GM23248 (cell line): ENCODE results near the gene PRR5. TPM values are rescaled to one million over a fixed set of nuclear protein-coding genes. Genes with fewer than 3 reads are reported as not detected.

Experiments
- DNase-seq: peaks from one replicate; pipeline ENCODE4 v3.0.0-alpha.2; 2015
- H2AFZ ChIP-seq: fragments of 200-600 bp; sonication (generic); 2 replicates; pipeline ENCODE4 v1.6.1; 2016; ENCODE audit warnings: antibody characterized with exemption
- H3F3A ChIP-seq: fragments of 200-600 bp; sonication (generic); 2 replicates; pipeline ENCODE4 v1.6.1; 2016; ENCODE audit warnings: mild to moderate bottlenecking, antibody characterized with exemption, mixed run types; ENCODE audit not compliant: insufficient read depth
- H3K27ac ChIP-seq: fragments of 200-600 bp; sonication (generic); 2 replicates; pipeline ENCODE4 v1.5.1; 2016; ENCODE audit warnings: mild to moderate bottlenecking
- H3K27me3 ChIP-seq: fragments of 200-600 bp; sonication (generic); replicated peaks from 2 replicates; pipeline ENCODE4 v1.6.1; 2016; ENCODE audit warnings: mild to moderate bottlenecking; ENCODE audit not compliant: insufficient read depth
- H3K36me3 ChIP-seq: fragments of 200-600 bp; sonication (generic); 2 replicates; pipeline ENCODE4 v1.6.1; 2016; ENCODE audit warnings: low read depth, mild to moderate bottlenecking
- H3K4me1 ChIP-seq: fragments of 200-600 bp; sonication (generic); 2 replicates; pipeline ENCODE4 v1.6.1; 2016; ENCODE audit warnings: mild to moderate bottlenecking; ENCODE audit not compliant: insufficient read depth
- H3K4me2 ChIP-seq: fragments of 200-600 bp; sonication (generic); one replicate; pipeline ENCODE4 v1.6.1; 2016; ENCODE audit warnings: mild to moderate bottlenecking; ENCODE audit not compliant: unreplicated experiment
- H3K4me3 ChIP-seq: fragments of 200-600 bp; sonication (generic); 2 replicates; pipeline ENCODE4 v1.5.1; 2016; ENCODE audit warnings: mild to moderate bottlenecking
- H3K79me2 ChIP-seq: fragments of 200-600 bp; sonication (generic); 2 replicates; pipeline ENCODE4 v1.6.1; 2016; ENCODE audit warnings: mild to moderate bottlenecking; ENCODE audit not compliant: insufficient read depth
- H3K9ac ChIP-seq: fragments of 200-600 bp; sonication (generic); 2 replicates; pipeline ENCODE4 v1.6.1; 2016; ENCODE audit warnings: mild to moderate bottlenecking
- H3K9me2 ChIP-seq: fragments of 200-600 bp; sonication (generic); 2 replicates; pipeline ENCODE4 v1.6.1; 2016; ENCODE audit warnings: mixed run types, mild to moderate bottlenecking, moderate library complexity; ENCODE audit not compliant: insufficient read depth
- H3K9me3 ChIP-seq: fragments of 200-600 bp; sonication (generic); one replicate; pipeline ENCODE4 v1.6.1; 2017; ENCODE audit warnings: low read depth
- H4K20me1 ChIP-seq: fragments of 200-600 bp; sonication (generic); 2 replicates; pipeline ENCODE4 v1.6.0; 2016; ENCODE audit not compliant: insufficient read depth
- EZH2 ChIP-seq: fragments of 200-600 bp; sonication (generic); IDR thresholded peaks from 2 replicates; pipeline ENCODE4 v1.6.1; 2018; ENCODE audit warnings: antibody characterized with exemption, mild to moderate bottlenecking; ENCODE audit not compliant: insufficient read depth, poor library complexity, severe bottlenecking
- EZH2phosphoT487 ChIP-seq: fragments of 200-600 bp; sonication (generic); IDR thresholded peaks from 2 replicates; pipeline ENCODE4 v1.6.1; 2018; ENCODE audit warnings: antibody characterized with exemption, moderate library complexity, mild to moderate bottlenecking, low read depth; ENCODE audit not compliant: insufficient read depth
- WGBS, 2 experiments: methylation state at CpG; one replicate each; pipeline ENCODE4 v1.1.6; 2015 to 2017; ENCODE audit warnings: low lambda C conversion rate in 2 of 2, low coverage in 1 of 2; ENCODE audit errors: missing lambda C conversion rate in 2 of 2; 5-methylcytosine and 5-hydroxymethylcytosine counted together
- in situ Hi-C: fragments of 300-500 bp; cut with MboI; formaldehyde crosslinking; loops from 2 replicates; pipeline ENCODE4 v1.15.0; 2020
- polyA plus RNA-seq: library from polyadenylated mRNA; unstranded; fragments of >200 nt; fragmentation: Nextera tagmentation; extraction: Ambion mirVana; gene quantifications from 2 replicates; pipeline ENCODE4 v1.2.1, GENCODE V29; 2016
- total RNA-seq: library from RNA; depleted of rRNA; stranded (reverse); fragments of >200 nt; shearing (Covaris generic); gene quantifications from 2 replicates; pipeline ENCODE4 v1.2.3, GENCODE V29; 2014

The PRR5 gene
- total and polyA plus RNA-seq, 2 experiments from 2014 or later = 18.9 to 20.0 TPM

- Histone ChIP-seq H3K9me2 (no peaks in the 10 kb centered on the region), H3K4me3 (no peak overlapping the region), H3K4me2 (no peak overlapping the region), H3K9ac (no peak overlapping the region), H4K20me1 (no peaks in the 10 kb centered on the region), H3K36me3 (no peaks in the 10 kb centered on the region), H3F3A (0 out of 2 replicates have a peak, but pooled peaks cover 9% of the 10 kb centered on the region), H2AFZ (no peak overlapping the region), H3K27ac (no peak overlapping the region), H3K9me3 (no peaks in the 10 kb centered on the region), H3K4me1 (peaks cover 22% of the 10 kb centered on the region), H3K79me2 (no peaks in the 10 kb centered on the region), H3K27me3 (no peaks in the 10 kb centered on the region)
- 81 to 83% methylated on average over 9 of the region's 9 CpGs for WGBS, 2 experiments
- in situ Hi-C loops = no loop called here
- DNase-seq = no peak
- TF ChIP-seq EZH2phosphoT487 = no peak
- no peak for TF ChIP-seq EZH2
Measured at GRCh38 chr22:44689915-44690524, 12.0 kb upstream of the PRR5 start.

- Histone ChIP-seq H4K20me1 (no peaks in the 10 kb centered on the region), H3K9me2 (no peaks in the 10 kb centered on the region), H3K27me3 (no peaks in the 10 kb centered on the region), H3K4me2 (no peak overlapping the region), H3K36me3 (no peaks in the 10 kb centered on the region), H3K4me1 (peaks cover 3% of the 10 kb centered on the region; the same call in 1 of the 2 replicates), H3K9me3 (no peaks in the 10 kb centered on the region), H3F3A (0 out of 2 replicates have a peak, but pooled peaks cover 1% of the 10 kb centered on the region), H3K4me3 (no peak overlapping the region), H2AFZ (no peak overlapping the region), H3K9ac (no peak overlapping the region), H3K79me2 (no peaks in the 10 kb centered on the region), H3K27ac (no peak overlapping the region)
- no peak for DNase-seq
- no peak for TF ChIP-seq EZH2phosphoT487
- no peak for TF ChIP-seq EZH2
- 76 to 79% methylated on average over 11 to 24 of the region's 24 CpGs for WGBS, 2 experiments
- in situ Hi-C loops = no loop called here
Measured at GRCh38 chr22:44691796-44692661, 10.0 kb upstream of the PRR5 start.

- 92 to 97% methylated on average over 11 of the region's 11 CpGs for WGBS, 2 experiments
Measured at GRCh38 chr22:44692662-44693007, 9.4 kb upstream of the PRR5 start.

GRCh38 chr22:44693145-44693544 is 8.9 kb upstream of the PRR5 start:
- H3K4me1 ChIP-seq = peaks cover 9% of the 10 kb centered on the region
- H4K20me1 ChIP-seq = no peaks in the 10 kb centered on the region
- H3F3A ChIP-seq = peaks cover 5% of the 10 kb centered on the region; the same call in 1 of the 2 replicates
- in situ Hi-C loops = no loop called here
- H3K79me2 ChIP-seq = no peaks in the 10 kb centered on the region
- H3K4me3 ChIP-seq = no peak overlapping the region
- no peaks in the 10 kb centered on the region for H3K27me3 ChIP-seq
- no peak overlapping the region for H3K9ac ChIP-seq
- no peaks in the 10 kb centered on the region for H3K9me3 ChIP-seq
- H2AFZ ChIP-seq = no peak overlapping the region
- H3K27ac ChIP-seq = no peak overlapping the region
- no peak for TF ChIP-seq EZH2phosphoT487
- no peak for TF ChIP-seq EZH2
- H3K4me2 ChIP-seq = no peak overlapping the region
- WGBS, 2 experiments = 87 to 91% methylated on average over 4 of the region's 4 CpGs
- no peak for DNase-seq
- no peaks in the 10 kb centered on the region for H3K9me2 ChIP-seq
- no peaks in the 10 kb centered on the region for H3K36me3 ChIP-seq

More at GRCh38 chr22:44692662-44693007, 9.4 kb upstream of the PRR5 start:
- no peaks in the 10 kb centered on the region for H3K79me2 ChIP-seq
- in situ Hi-C loops = no loop called here
- H4K20me1 ChIP-seq = no peaks in the 10 kb centered on the region
- no peak overlapping the region for H3K27ac ChIP-seq
- H3K9me2 ChIP-seq = no peaks in the 10 kb centered on the region
- TF ChIP-seq EZH2phosphoT487 (no peak), EZH2 (no peak)
- no peak overlapping the region for H3K9ac ChIP-seq
- no peaks in the 10 kb centered on the region for H3K27me3 ChIP-seq
- no peak overlapping the region for H3K4me2 ChIP-seq
- H3K36me3 ChIP-seq = no peaks in the 10 kb centered on the region
- H3K4me1 ChIP-seq = peaks cover 4% of the 10 kb centered on the region
- no peak overlapping the region for H3K4me3 ChIP-seq
- H2AFZ ChIP-seq = no peak overlapping the region
- H3K9me3 ChIP-seq = no peaks in the 10 kb centered on the region
- DNase-seq = no peak
- H3F3A ChIP-seq = 0 out of 2 replicates have a peak, but pooled peaks cover under 1% of the 10 kb centered on the region
